Activated CD8-positive, alpha-beta memory T cell treated with anti-CD3 and anti-CD28 coated beads for 36 hours (primary cell): ENCODE results near the gene CIART. TPM values are rescaled to one million over a fixed set of nuclear protein-coding genes. Genes with fewer than 3 reads are reported as not detected.
"Not testable (repeated sequence)": the region's sequence is repeated elsewhere in the genome, so short reads cannot be mapped to it uniquely, and the experiment has no call there.

Experiments
- CTCF ChIA-PET: fragments of 350-600 bp; sonication (Branson Sonifier 250); formaldehyde crosslinking; loops from one replicate; lab custom pipeline; 2021; ENCODE audit warnings: antibody characterized with exemption; lab: Charles Lee
- POLR2A ChIA-PET: fragments of 350-600 bp; sonication (Branson Sonifier 250); formaldehyde crosslinking; loops from one replicate; lab custom pipeline; 2021; ENCODE audit warnings: antibody characterized with exemption; lab: Charles Lee
- total RNA-seq, 2 experiments: library from RNA; stranded (reverse); gene quantifications; one replicate each; pipeline ENCODE4 v1.2.3, GENCODE V29; 2021

Gene CIART, protein sequence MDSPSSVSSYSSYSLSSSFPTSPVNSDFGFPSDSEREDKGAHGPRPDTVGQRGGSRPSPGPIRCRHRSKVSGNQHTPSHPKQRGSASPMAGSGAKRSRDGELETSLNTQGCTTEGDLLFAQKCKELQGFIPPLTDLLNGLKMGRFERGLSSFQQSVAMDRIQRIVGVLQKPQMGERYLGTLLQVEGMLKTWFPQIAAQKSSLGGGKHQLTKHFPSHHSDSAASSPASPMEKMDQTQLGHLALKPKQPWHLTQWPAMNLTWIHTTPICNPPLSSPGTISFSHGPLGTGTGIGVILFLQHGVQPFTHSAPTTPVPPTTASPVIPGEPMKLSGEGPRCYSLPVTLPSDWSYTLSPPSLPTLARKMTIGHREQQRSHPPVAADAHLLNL
- 1 to 10 TPM; 5.2 to 7.3 TPM for total RNA-seq

DNA sequence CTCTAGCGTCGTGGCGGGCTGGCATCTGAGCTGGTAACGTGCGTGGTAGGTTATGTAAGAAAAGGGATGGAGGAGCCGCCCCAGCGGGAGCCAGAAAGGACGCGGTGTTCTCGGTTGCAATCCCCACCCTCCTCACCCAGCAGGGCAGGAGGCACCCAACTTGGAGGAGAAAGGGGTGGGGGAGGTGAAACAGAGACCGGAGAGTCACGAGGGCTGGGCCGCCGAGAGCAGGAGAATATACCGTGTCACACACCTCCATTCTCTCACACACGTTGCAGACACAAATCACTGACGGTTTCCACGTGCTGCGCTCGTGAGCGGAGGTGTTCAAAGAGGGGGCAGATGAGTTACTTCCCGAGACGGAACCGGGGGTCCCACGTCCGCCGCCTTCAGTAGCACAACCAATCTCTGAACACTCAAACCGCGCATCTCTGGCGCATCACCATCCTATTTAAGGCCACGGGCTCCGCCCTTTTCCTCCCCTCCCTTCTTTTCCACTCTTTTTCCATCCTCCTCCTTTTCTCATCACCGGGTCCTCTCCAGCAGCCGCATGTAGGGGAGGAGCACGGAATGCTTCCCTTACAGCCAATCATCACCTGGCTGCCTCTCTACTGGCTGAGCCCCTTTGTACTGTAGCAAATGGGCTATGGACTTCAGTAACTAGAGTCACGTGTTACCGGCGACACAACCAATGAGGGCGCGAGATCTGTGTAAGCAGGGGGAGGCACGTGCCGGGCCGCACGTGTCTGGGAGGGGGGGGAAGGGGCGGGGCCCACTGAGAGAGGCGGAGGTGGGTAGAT, at the start of gene CIART:
CIART (plus strand) TSS at position 797 of the 800 bp plus-strand sequence. CDS start 714 bp downstream, outside the sequence.
- ChIA-PET POLR2A (interaction anchor here (0.6 kb wide), 1 partner anchor 277 kb away, joined by 6 read pairs; no protein-coding TSS in a partner anchor), CTCF (interaction anchor here (0.5 to 2.5 kb wide), 4 partner anchors 22 to 998 kb away, joined by 3 to 17 read pairs (median 3); no protein-coding TSS in a partner anchor)

DNA sequence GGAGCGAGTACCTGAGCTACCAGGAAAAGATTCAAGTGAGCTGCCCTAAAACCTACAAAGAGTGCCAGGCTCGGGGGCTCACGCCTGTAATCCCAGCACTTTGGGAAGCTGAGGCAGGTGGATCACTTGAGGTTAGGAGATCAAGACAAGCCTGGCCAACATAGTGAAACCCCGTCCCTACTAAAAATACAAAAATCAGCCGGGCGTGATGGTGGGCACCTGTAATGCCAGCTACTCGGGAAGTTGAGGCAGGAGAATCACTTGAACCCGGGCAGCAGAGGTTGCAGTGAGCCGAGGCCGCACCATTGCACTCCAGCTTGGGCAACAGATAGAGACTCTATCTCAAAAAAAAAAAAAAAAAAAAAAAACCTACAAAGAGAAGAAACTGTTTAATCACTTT, 49.4 kb upstream of the CIART start:
- ChIA-PET CTCF (interaction anchor here (0.7 to 2.0 kb wide), 4 partner anchors 19 to 160 kb away, joined by 3 to 8 read pairs (median 4); no protein-coding TSS in a partner anchor), POLR2A (interaction anchor here (0.6 to 1.5 kb wide), 5 partner anchors 20 to 826 kb away, joined by 3 to 9 read pairs (median 6); a partner anchor contains a TSS)

DNA sequence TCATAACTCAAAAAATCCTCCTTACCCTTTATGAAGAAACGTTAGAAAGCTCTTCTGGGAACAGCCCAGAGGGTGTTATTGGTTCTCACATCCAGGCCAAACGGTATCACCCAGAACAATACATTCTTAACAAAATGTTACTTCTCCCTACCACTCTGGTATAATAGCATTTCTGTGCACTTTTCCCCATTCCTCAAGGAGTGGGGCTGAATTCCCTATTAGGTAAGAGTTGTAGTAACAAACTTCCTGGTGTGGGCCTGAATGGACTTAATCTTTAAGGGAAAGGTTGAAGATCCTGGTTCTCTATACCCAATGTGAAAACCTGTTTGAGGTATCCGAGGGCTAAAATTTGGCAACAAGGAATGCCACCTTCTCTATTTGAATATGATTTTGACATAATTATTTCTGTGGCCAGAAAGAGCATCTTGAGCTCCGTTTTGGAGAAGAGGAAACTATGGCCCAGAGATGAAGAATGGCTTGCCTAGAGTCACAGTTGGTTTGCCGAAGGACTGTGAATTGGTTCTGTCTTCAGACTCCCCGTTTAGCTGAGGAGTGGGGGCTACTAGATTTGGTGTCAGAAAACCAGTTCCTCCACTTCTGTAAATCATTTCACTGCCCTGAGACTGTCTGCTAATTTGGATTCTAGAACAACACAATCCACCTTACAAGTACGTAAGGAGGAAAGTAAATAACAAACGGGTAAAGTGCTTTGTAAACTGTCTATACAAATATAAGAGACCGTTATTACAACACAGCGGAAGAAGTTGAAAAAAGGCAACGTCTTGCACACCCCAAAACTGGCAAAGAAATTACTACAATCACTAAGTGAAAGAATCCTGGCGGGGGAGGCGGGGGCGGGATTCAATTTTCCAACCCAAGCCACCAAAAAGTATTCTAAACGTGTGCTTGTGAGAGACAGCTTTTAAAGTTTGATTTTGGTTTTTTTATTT, 48.7 kb upstream of the CIART start:
- POLR2A ChIA-PET: interaction anchor here (0.6 to 1.5 kb wide), 13 partner anchors 10 to 825 kb away, joined by 3 to 9 read pairs (median 5); partner anchors contain the start of gene MCL1

DNA sequence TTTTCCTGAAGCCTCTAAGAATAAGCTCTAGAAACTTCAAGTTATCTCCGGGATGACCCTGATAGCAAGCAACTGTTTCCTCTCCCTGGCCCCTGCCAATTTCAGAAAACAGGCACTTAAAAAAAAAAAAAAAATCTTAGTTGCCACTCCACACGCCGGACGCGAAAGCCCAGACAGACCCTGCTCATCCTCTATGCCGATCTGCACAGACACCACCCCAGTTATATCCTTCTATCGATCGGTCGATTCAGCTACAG, 48.1 kb upstream of the CIART start:
- ChIA-PET POLR2A (interaction anchor here (0.6 to 1.5 kb wide), 10 partner anchors 11 to 692 kb away, joined by 3 to 7 read pairs (median 5); partner anchors contain the start of gene MCL1), CTCF (interaction anchor here (0.6 to 2.0 kb wide), 3 partner anchors 20 to 247 kb away, joined by 3 to 8 read pairs (median 5); no protein-coding TSS in a partner anchor)

More for the DNA sequence above, 48.7 kb upstream of the CIART start:
- CTCF ChIA-PET: interaction anchor here (0.6 to 2.0 kb wide), 5 partner anchors 19 to 247 kb away, joined by 3 to 8 read pairs (median 4); no protein-coding TSS in a partner anchor

DNA sequence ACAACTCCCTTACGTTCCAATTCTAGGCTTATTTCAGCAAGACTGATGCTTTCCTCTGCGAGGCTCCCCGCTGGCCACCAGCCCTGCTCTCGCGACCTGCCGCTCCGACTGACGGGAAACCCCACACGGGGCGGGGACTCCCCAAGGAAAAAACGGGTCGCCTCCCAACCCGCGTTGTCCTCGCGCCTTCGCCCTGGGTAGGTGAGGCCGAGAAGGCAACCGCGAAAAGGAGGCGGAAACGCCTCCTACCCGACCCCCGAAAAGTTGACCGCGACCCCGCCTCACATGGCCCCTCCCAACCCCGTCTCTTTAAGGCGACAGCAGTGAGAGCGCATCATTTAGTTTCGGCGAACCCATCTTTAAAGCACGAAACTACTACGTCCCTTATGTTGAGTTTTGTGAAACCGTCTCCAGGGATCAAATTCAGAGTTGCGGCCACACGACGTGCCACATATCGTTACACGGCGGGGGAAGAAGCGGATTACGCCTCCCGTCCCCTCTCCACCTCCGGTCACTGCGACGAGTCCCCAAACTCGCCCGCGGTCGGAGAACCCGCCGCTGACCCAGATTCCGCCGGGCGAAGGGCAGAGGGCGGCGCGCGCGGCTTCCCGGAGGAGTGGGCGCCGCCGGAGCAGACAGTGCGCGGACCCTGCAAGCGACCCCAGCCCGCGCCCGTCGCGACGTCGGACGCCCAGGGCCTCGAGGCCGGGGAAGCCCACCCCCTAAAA, 47.6 kb upstream of the CIART start:
- CTCF ChIA-PET: interaction anchor here (1.7 to 2.0 kb wide), 2 partner anchors 20 to 21 kb away, joined by 5 to 8 read pairs; no protein-coding TSS in a partner anchor
- POLR2A ChIA-PET: interaction anchor here (0.6 to 1.5 kb wide), 4 partner anchors 131 to 692 kb away, joined by 3 to 6 read pairs (median 4); a partner anchor contains a TSS

DNA sequence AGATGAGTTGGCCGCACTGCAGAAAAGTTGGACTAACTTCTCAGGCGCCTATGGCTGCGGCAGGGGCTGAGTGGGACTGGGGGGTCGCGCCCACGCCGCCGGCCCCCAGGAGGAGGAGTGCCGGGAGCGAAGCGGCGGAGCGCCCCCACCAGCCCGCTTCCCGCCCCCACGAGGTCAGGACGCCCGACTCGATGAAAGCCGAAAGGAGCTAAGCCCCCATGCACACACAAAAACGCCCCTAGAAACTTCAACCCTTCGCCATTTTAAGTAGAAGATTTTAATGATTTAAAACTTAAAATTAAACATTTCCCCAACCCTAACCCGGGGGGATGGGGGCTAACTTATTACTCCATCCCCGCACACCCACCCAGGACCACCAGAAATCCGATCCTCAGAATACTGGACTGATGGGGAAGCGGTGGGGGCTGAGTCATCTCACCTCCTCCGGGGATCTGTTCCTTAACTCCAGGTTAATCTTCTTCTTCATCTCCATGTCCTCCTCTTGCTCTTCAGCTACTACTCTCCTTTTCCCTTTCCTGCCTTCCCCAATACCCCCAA, 47.0 kb upstream of the CIART start:
- CTCF ChIA-PET: no interaction called here

DNA sequence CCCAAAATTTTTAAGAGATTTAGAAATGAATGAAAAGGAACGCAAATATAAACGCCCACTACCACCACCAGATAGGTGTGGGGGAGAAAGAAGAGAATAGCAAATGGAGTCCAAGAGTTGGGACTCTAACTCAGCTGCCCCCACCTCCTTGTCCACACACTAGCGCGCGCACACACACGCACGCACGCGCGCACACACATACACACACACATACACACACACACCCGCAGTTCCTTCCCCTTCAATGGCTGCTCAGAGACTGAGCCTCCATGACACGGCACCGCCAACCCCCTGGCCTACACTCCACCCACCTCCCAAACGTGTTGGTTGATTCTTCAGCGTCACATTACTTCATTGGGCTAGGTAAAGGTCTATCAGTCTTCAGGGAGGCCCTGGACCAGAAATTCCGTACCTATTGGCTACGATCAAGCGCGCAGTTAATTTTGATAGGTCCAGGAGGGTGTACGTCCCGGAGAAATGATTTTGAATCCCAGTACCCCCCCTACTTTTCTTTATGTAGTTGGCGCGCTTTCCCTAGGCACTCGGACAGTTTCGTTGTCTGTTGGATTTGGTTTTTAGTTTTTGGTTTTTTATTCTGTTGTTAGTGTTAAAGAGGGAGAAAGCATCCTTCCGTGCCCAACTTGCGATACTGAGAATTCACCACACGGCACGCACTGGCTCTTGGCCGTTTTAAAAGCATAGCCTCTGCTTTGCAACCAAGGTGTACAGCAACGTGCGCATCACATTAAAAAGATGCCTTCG, 46.3 kb upstream of the CIART start, which contains the start of gene ANP32E:
ANP32E (minus strand) TSS at position 261 of the 762 bp plus-strand sequence. CDS start 326 bp downstream, outside the sequence.
- CTCF ChIA-PET: no interaction called here
- POLR2A ChIA-PET: interaction anchor here (0.5 to 1.0 kb wide), 8 partner anchors 19 to 348 kb away, joined by 3 to 6 read pairs (median 3); a partner anchor contains a TSS

More for the DNA sequence above, 47.0 kb upstream of the CIART start:
- POLR2A ChIA-PET: interaction anchor here (0.5 to 1.0 kb wide), 7 partner anchors 34 to 348 kb away, joined by 3 read pairs; a partner anchor contains a TSS

DNA sequence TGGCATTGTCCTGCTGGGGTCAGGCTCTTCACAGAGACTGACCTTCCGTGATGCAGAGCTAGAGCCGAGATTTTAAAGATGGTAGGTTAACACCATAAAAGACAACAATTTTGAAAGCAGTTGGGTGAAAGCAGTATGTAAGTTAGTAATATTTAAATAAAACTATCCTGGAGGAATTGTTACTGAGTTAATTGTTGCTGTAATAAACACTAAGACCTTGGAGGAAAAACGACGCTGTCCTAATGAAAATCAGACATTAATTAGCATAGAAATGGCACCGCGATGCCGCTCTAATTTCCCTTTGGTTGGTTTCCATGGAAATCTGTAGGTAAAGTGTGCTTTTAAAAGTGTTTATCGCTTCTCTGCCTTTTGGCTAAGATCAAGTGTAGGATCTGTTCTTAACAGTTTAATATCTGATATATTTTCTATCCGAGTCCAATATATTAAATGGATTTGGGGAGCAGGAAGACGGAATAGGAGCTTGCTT, 45.7 kb upstream of the CIART start:
- CTCF ChIA-PET: no interaction called here
- POLR2A ChIA-PET: interaction anchor here (0.6 kb wide), 3 partner anchors 19 to 281 kb away, joined by 3 to 6 read pairs (median 3); partner anchors contain the start of gene OTUD7B

DNA sequence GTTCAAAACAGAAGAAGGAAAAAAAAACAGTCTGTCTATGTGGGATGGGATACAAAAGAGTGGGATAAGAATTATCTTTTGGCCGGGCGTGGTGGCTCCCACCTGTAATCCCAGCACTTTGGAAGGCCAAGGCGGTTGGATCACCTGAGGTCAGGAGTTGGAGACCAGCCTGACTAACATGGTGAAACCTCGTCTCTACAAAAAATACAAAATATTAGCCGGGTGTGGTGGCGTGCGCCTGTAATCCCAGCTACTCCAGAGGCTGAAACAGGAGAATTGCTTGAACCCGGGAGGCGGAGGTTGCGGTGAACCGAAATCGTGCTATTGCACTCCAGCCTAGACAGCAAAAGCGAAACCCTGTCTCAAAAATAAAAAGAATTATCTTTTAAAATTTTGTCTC, 45.2 kb upstream of the CIART start:
- POLR2A ChIA-PET: interaction anchor here (0.6 kb wide), 1 partner anchor 227 kb away, joined by 3 read pairs; the partner anchor contains the start of gene OTUD7B
- CTCF ChIA-PET: not testable (repeated sequence)

DNA sequence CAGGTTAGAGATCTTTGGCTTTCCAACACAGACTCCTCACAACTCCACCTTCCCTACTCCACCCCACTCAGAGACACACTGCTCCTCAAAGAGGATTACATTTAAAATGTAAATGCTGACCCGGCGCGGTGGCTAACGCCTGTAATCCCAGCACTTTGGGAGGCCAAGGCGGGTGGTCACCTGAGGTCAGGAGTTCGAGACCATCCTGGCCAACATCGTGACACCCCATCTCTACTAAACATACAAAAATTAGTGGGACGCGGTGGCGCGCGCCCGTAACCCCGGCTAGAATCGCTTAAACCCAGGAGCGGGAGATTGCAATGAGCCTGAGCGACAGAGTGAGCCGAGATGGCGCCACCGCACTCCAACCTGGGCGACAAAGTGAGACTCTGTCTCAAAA, 44.6 kb upstream of the CIART start:
- POLR2A ChIA-PET: no interaction called here
- CTCF ChIA-PET: no interaction called here

DNA sequence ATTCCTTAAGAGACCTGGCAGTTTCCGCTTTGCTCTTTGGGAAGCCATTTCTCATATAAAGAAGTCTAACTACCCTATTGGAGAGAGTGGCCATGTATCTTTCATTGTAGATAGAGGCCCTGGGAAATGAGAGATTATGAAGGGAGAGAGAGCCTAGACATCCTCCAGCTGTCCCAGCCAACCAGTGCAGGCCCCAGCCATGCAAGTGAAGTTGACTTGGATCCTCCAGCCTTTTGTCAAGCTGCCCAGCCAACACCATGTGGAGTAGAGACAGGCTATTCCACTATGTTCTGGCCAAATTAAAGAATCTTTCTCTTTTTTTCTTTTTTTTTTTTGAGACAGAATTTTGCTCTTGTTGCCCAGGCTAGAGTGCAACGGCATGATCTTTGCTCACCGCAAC, 39.4 kb upstream of the CIART start:
- POLR2A ChIA-PET: no interaction called here
- CTCF ChIA-PET: no interaction called here

DNA sequence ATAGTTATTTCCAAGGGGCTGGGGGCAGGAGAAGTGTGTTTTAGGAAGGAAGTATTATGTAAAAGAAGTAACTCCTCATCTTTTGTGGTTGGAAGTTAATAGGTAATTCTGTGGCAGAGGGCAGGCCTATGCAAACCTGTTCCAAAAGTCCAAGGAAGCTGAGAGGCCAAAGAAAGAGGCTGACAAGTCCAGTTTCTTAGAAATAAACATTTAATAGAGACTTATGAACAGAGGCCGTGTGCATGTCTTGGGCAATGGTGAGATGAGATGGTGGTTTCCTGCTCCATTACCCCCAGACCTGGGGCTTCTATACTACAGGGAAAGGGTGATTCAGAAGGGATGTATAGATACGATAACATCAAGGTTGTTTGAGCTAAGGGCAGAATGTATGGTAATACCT, 32.4 kb upstream of the CIART start:
- POLR2A ChIA-PET: interaction anchor here (0.6 kb wide), 1 partner anchor 234 kb away, joined by 10 read pairs; no protein-coding TSS in a partner anchor
- CTCF ChIA-PET: interaction anchor here (1.3 kb wide), 1 partner anchor 12 kb away, joined by 3 read pairs; no protein-coding TSS in a partner anchor

DNA sequence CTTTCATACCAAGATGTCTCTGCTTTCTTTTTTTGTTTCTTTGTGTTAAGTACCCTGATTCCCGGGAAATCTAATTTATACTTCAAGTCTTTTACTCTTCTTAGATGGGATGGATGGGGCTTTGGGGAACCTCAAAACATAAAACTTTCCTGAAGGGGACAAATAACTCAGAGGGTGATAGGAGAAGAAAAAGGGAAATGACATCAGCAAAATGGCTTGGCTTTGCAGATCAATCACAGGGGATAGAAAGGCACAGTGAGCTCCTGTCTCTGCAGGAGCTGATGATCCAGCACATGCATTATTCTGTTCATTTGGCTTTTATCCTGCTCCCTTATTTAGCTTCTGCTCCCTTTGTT, 26.2 kb upstream of the CIART start:
- POLR2A ChIA-PET: interaction anchor here (0.6 kb wide), 1 partner anchor 167 kb away, joined by 3 read pairs; no protein-coding TSS in a partner anchor
- CTCF ChIA-PET: interaction anchor here (0.6 to 3.1 kb wide), 17 partner anchors 13 to 305 kb away, joined by 3 to 17 read pairs (median 4); partner anchors contain the start of genes APH1A, C1orf54 and CIART

DNA sequence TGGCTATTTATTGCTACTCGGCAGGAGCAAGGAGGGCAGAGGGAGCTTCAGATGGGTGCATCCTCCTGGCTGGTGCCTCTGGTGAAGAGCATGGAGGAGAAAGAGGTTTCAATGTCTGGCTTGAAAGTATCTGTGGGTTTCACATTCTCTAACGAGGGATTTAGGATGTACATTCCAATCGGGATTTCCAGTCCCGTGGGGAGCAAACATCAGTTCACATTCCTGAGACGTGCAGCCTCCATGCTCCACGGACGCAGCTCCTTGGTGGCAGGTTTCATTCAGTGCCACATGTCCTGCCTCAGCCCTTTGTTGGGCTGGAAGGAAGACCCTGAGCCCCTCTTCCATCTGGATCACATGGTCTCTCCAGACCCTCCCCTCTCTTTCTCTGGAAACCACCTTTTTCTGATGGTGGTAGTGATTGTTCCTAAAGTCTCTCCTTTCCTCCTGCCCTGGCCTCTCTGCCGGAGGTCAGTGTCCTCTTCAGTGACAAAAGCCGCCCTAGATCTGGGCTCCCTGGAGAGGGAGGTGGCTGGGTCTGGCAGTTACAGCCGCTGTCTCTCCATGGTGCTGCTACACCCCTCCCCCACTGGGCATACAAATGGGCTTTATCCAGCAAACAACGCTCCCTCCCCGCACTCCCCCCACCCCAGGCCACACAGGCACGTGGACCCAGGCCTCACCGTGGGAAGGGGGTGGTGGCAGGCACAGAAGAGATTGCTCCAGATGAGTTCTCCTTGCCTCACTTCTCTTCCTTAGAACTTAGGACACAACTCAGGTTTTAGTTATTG, 25.6 kb upstream of the CIART start:
- ChIA-PET POLR2A (no interaction called here), CTCF (interaction anchor here (0.6 to 3.1 kb wide), 17 partner anchors 12 to 304 kb away, joined by 3 to 17 read pairs (median 4); partner anchors contain the start of genes APH1A, C1orf54 and CIART)
